NOMO-1 (cell line): ENCODE results near the gene FHDC1.
"Not testable (repeated sequence)": the region's sequence is repeated elsewhere in the genome, so short reads cannot be mapped to it uniquely, and the experiment has no call there.

Source experiments
- DNase-seq, 2 experiments: peaks; one replicate each; lab custom pipeline; 2025; ENCODE audit not compliant: unreplicated experiment in 2 of 2; lab: John Stamatoyannopoulos, UW

Gene FHDC1

GRCh38 chr4:152935631-152936445 is at the start of gene FHDC1:
Gene FHDC1, plus strand, starts transcription at chr4:152936323. Its CDS starts 6,735 bp downstream, at chr4:152943058.
- DNase-seq, result peak; percentile 14 to 47

GRCh38 chr4:152887981-152888380 is 48.1 kb upstream of the FHDC1 start:
- DNase-seq, result no peak

GRCh38 chr4:152892974-152893373 is 43.1 kb upstream of the FHDC1 start:
- DNase-seq, result no peak

- no peak for DNase-seq
Observed at GRCh38 chr4:152894673-152895072, 41.5 kb upstream of the FHDC1 start.

- peak; percentile 35 to 78 for DNase-seq
Observed at GRCh38 chr4:152896811-152897210, 39.3 kb upstream of the FHDC1 start.

GRCh38 chr4:152898133-152898532 is 38.0 kb upstream of the FHDC1 start:
- not testable (repeated sequence) for DNase-seq

GRCh38 chr4:152898606-152899005 is 37.5 kb upstream of the FHDC1 start:
- no peak for DNase-seq

- no peak for DNase-seq
Observed at GRCh38 chr4:152900395-152900794, 35.7 kb upstream of the FHDC1 start.

GRCh38 chr4:152901205-152901604 is 34.9 kb upstream of the FHDC1 start:
- DNase-seq, result no peak

- DNase-seq, result no peak
Observed at GRCh38 chr4:152903658-152904057, 32.5 kb upstream of the FHDC1 start.

- no peak for DNase-seq
Observed at GRCh38 chr4:152909901-152910300, 26.2 kb upstream of the FHDC1 start.

GRCh38 chr4:152910521-152910920 is 25.6 kb upstream of the FHDC1 start:
- DNase-seq, result no peak

GRCh38 chr4:152917543-152918395 is 18.4 kb upstream of the FHDC1 start:
- DNase-seq, result no peak

- no peak for DNase-seq
Observed at GRCh38 chr4:152919826-152920225, 16.3 kb upstream of the FHDC1 start.

- no peak for DNase-seq
Observed at GRCh38 chr4:152920768-152921167, 15.4 kb upstream of the FHDC1 start.

- no peak for DNase-seq
Observed at GRCh38 chr4:152921284-152921683, 14.8 kb upstream of the FHDC1 start.

- DNase-seq, result no peak
Observed at GRCh38 chr4:152925851-152926250, 10.3 kb upstream of the FHDC1 start.

GRCh38 chr4:152926959-152927358 is 9.2 kb upstream of the FHDC1 start:
- DNase-seq, result no peak

- DNase-seq, result peak in 1 of 2 experiments; percentile 68
Observed at GRCh38 chr4:152927737-152928136, 8.4 kb upstream of the FHDC1 start.

- no peak for DNase-seq
Observed at GRCh38 chr4:152928286-152928685, 7.8 kb upstream of the FHDC1 start.

- DNase-seq, result no peak
Observed at GRCh38 chr4:152929888-152930287, 6.2 kb upstream of the FHDC1 start.

GRCh38 chr4:152935143-152935542 is 980 bp upstream of the FHDC1 start:
- no peak for DNase-seq
